Testis (tissue), 3 donors: ENCODE results near the gene OTOP3. TPM values are rescaled to one million over a fixed set of nuclear protein-coding genes. Genes with fewer than 3 reads are reported as not detected.
A peak's percentile ranks its signal among the peaks of the same experiment; 100 is the strongest.

ENCODE experiments used
- DNase-seq: peaks from one replicate; pipeline ENCODE4 v3.0.0-alpha.2; 2019
- H3K27ac ChIP-seq, 2 donors: fragments of 200-600 bp; sonication (generic); one replicate each; pipeline ENCODE4 v1.5.1; 2019
- H3K27me3 ChIP-seq: fragments of 200-600 bp; sonication (generic); one replicate; pipeline ENCODE4 v1.5.1; 2019
- H3K36me3 ChIP-seq: fragments of 200-600 bp; sonication (generic); one replicate; pipeline ENCODE4 v1.5.1; 2017; ENCODE audit warnings: low read depth; ENCODE audit errors: missing control alignments
- H3K4me1 ChIP-seq: fragments of 200-600 bp; sonication (generic); one replicate; pipeline ENCODE4 v1.5.1; 2019
- H3K4me3 ChIP-seq, 2 donors: fragments of 200-600 bp; sonication (generic); one replicate each; pipeline ENCODE4 v1.5.1; 2017 to 2019
- H3K9me3 ChIP-seq: fragments of 200-600 bp; sonication (generic); one replicate; pipeline ENCODE4 v1.5.1; 2017
- CTCF ChIP-seq, 3 experiments: fragments of 450-650 bp in 2 of 3; fragments of 200-600 bp in 1 of 3; sonication (generic) in 1 of 3; IDR thresholded peaks; one replicate each; pipeline ENCODE4 v1.5.1; 2016 to 2019; ENCODE audit warnings: antibody characterized with exemption in 3 of 3, mild to moderate bottlenecking in 2 of 3, moderate library complexity in 1 of 3
- POLR2A ChIP-seq: fragments of 450-650 bp; IDR thresholded peaks from one replicate; pipeline ENCODE4 v1.6.1; 2017; ENCODE audit warnings: antibody characterized with exemption, mild to moderate bottlenecking, moderate library complexity
- WGBS, 2 donors: methylation state at CpG; one replicate each; pipeline ENCODE4 v1.1.5; 2018; 5-methylcytosine and 5-hydroxymethylcytosine counted together
- intact Hi-C: fragments of 100-400 bp; cut with DNase I; formaldehyde crosslinking; loops from one replicate; pipeline ENCODE4 v1.15.1; 2023; ENCODE audit warnings: low total_unique reads
- polyA plus RNA-seq: library from polyadenylated mRNA; stranded (reverse); fragments of 350-450 nt; fragmentation: Illumina TruSeq; extraction: RNeasy Lipid Tissue Mini Kit (QIAGEN cat#74804); gene quantifications from one replicate; pipeline ENCODE4 v1.2.3, GENCODE V29; 2014; ENCODE audit warnings: low read depth, low replicate concordance; ENCODE audit not compliant: insufficient read depth
- total RNA-seq, 2 donors: library from RNA; depleted of rRNA; stranded (reverse); fragments of >200 nt; gene quantifications; one replicate each; pipeline ENCODE4 v1.2.3, GENCODE V29; 2016

OTOP3 gene
- total and polyA plus RNA-seq, 3 donors from 2014 or later: 0.12 TPM; not detected in 2

GRCh38 chr17:74921026-74921681, 14.5 kb upstream of the OTOP3 start:
- TF ChIP-seq POLR2A (no peak), CTCF (IDR thresholded peaks at IDR 0.05) (no peak)
- no peak for DNase-seq
- intact Hi-C loops: no loop called here
- no peaks in the 10 kb centered on the region for H3K36me3 ChIP-seq
- H3K27me3 ChIP-seq: no peaks in the 10 kb centered on the region
- H3K4me3 ChIP-seq: no peak overlapping the region
- H3K9me3 ChIP-seq: no peaks in the 10 kb centered on the region
- WGBS, 2 donors: 46 to 55% methylated on average over 15 to 19 of the region's 19 CpGs
- H3K27ac ChIP-seq: no peak overlapping the region
- peaks cover 20% of the 10 kb centered on the region for H3K4me1 ChIP-seq

GRCh38 chr17:74921769-74922168, 13.9 kb upstream of the OTOP3 start:
- intact Hi-C loops: no loop called here
- H3K27ac ChIP-seq: no peak overlapping the region
- H3K27me3 ChIP-seq: no peaks in the 10 kb centered on the region
- TF ChIP-seq CTCF (IDR thresholded peaks at IDR 0.05) (no peak), POLR2A (no peak)
- DNase-seq: no peak
- H3K4me3 ChIP-seq: no peak overlapping the region
- H3K9me3 ChIP-seq: no peaks in the 10 kb centered on the region
- 80 to 100% methylated on average over 1 of the region's 2 CpGs for WGBS, 2 donors
- peaks cover 20% of the 10 kb centered on the region for H3K4me1 ChIP-seq
- no peaks in the 10 kb centered on the region for H3K36me3 ChIP-seq

GRCh38 chr17:74922172-74922571, 13.5 kb upstream of the OTOP3 start:
- Histone ChIP-seq H3K36me3 (no peaks in the 10 kb centered on the region), H3K4me3 (no peak overlapping the region), H3K27me3 (no peaks in the 10 kb centered on the region), H3K4me1 (peaks cover 20% of the 10 kb centered on the region), H3K27ac (no peak overlapping the region), H3K9me3 (no peaks in the 10 kb centered on the region)
- 67% methylated on average over 6 of the region's 6 CpGs for WGBS, 2 donors
- intact Hi-C loops: no loop called here
- TF ChIP-seq POLR2A (no peak), CTCF (IDR thresholded peaks at IDR 0.05) (no peak)
- no peak for DNase-seq

GRCh38 chr17:74922694-74923537, 12.8 kb upstream of the OTOP3 start, which contains the start of gene USH1G:
Gene USH1G, minus strand, starts transcription at chr17:74923255. Its CDS starts 182 bp downstream, at chr17:74923073.
- Histone ChIP-seq H3K36me3 (no peaks in the 10 kb centered on the region), H3K4me1 (peaks cover 20% of the 10 kb centered on the region), H3K4me3 (peak within 1 kb of the TSS; percentile 22 to 45), H3K9me3 (no peaks in the 10 kb centered on the region), H3K27ac (no peak within 1 kb of the TSS), H3K27me3 (no peaks in the 10 kb centered on the region)
- TF ChIP-seq POLR2A (no peak), CTCF (IDR thresholded peaks at IDR 0.05) (no peak)
- DNase-seq: peak; percentile 63
- WGBS, 2 donors: 6 to 10% methylated on average over 22 to 57 of the region's 57 CpGs
- intact Hi-C loops: no loop called here
